Measurements from ENCODE around the gene TLX3. TPM values are rescaled to one million over a fixed set of nuclear protein-coding genes. Genes with fewer than 3 reads are reported as not detected.

The TLX3 gene
- total RNA-seq, 2 donors from 2014 or later = not detected

DNA sequence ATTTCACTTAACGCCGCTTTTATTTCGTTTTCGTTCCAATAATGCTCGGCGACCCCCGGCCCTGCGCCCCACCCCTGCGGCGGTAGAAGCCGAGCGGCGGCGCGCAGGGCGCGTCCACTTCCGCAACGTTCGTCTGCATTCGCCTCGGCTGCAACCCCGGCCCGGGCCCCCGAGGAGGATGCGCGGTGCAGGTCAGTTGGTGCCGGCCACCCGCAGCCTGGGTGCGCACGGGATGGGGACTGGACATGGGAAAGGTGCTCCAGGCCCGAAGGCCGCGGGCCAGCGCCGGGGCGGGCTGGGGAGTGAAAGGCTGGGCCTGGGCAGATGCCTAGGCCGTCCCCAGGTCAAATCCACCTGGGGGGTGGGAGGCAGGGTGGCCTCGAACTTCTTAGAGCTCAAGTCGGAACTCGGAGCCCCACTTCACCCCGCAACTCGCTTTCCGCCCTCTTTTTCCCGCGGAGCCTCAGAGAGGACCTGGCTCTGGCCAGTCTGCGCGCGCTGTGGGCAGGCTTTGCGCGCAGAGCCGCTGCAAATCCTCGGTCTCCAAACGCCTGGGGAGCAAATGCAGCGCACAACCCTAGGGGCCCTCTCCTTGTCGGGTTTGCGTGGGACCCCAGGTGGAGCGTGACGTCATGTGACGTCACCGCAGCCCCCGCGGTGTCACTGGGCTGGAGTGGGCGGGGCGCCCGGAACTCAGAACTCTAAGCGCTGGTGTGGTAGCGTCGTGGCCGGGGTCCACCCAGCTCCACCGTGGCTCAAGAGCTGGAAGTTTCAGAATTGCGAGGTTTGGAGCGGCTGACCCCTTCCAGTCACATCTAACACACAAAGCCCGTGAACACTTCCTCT, 3.3 kb downstream of the TLX3 start:
- Histone ChIP-seq H3K4me3 (ENCODE audit: low read length) (peak overlapping the region; percentile 45), H3K27ac (ENCODE audit: low read depth, low read length) (no peak overlapping the region), H3K4me1 (ENCODE audit: control insufficient read depth, insufficient read depth, low read length) (peaks cover 7% of the 10 kb centered on the region), H3K9ac (ENCODE audit: extremely low read depth, low read length, poor library complexity, severe bottlenecking) (no peak overlapping the region), H3K36me3 (ENCODE audit: control insufficient read depth, insufficient read depth, low read length) (no peaks in the 10 kb centered on the region), H3K27me3 (ENCODE audit: control insufficient read depth, insufficient read depth, low read length, poor library complexity, severe bottlenecking) (peaks cover 100% of the 10 kb centered on the region), H3K9me3 (ENCODE audit: control insufficient read depth, low read length) (no peaks in the 10 kb centered on the region)
- no peaks in the 10 kb centered on the region for H3K36me3 Mint-ChIP-seq (ENCODE audit: low read depth)
- no peak overlapping the region for H3K27ac Mint-ChIP-seq
- no peak for TF ChIP-seq CTCF (conservative IDR thresholded peaks at IDR 0.05)
- H3K4me3 Mint-ChIP-seq = peak overlapping the region; percentile 36
- no peaks in the 10 kb centered on the region for H3K9me3 Mint-ChIP-seq
- WGBS, 2 experiments (ENCODE audit: insufficient coverage in 1 of 2, insufficient read length in 1 of 2) = 3 to 5% methylated on average over 26 to 74 of the region's 74 CpGs
- peak; percentile 68 for DNase-seq
- H3K4me1 Mint-ChIP-seq = peaks cover 5% of the 10 kb centered on the region
- H3K27me3 Mint-ChIP-seq (ENCODE audit: insufficient read depth) = peaks cover 97% of the 10 kb centered on the region

GRCh38 chr5:171313481-171314206, 4.6 kb downstream of the TLX3 start:
- Mint-ChIP-seq H3K4me3 (no peak overlapping the region), H3K36me3 (ENCODE audit: low read depth) (no peaks in the 10 kb centered on the region), H3K27me3 (ENCODE audit: insufficient read depth) (peaks cover 97% of the 10 kb centered on the region), H3K4me1 (peaks cover 5% of the 10 kb centered on the region), H3K27ac (no peak overlapping the region), H3K9me3 (no peaks in the 10 kb centered on the region)
- no peak for TF ChIP-seq CTCF (conservative IDR thresholded peaks at IDR 0.05)
- no peak for DNase-seq
- Histone ChIP-seq H3K4me3 (ENCODE audit: low read length) (no peak overlapping the region), H3K27ac (ENCODE audit: low read depth, low read length) (no peak overlapping the region), H3K4me1 (ENCODE audit: control insufficient read depth, insufficient read depth, low read length) (peaks cover 7% of the 10 kb centered on the region), H3K36me3 (ENCODE audit: control insufficient read depth, insufficient read depth, low read length) (no peaks in the 10 kb centered on the region), H3K9ac (ENCODE audit: extremely low read depth, low read length, poor library complexity, severe bottlenecking) (no peak overlapping the region), H3K9me3 (ENCODE audit: control insufficient read depth, low read length) (no peaks in the 10 kb centered on the region), H3K27me3 (ENCODE audit: control insufficient read depth, insufficient read depth, low read length, poor library complexity, severe bottlenecking) (peaks cover 100% of the 10 kb centered on the region)
- WGBS, 2 experiments (ENCODE audit: insufficient coverage in 1 of 2, insufficient read length in 1 of 2) = 1 to 7% methylated on average over 11 to 37 of the region's 37 CpGs

DNA sequence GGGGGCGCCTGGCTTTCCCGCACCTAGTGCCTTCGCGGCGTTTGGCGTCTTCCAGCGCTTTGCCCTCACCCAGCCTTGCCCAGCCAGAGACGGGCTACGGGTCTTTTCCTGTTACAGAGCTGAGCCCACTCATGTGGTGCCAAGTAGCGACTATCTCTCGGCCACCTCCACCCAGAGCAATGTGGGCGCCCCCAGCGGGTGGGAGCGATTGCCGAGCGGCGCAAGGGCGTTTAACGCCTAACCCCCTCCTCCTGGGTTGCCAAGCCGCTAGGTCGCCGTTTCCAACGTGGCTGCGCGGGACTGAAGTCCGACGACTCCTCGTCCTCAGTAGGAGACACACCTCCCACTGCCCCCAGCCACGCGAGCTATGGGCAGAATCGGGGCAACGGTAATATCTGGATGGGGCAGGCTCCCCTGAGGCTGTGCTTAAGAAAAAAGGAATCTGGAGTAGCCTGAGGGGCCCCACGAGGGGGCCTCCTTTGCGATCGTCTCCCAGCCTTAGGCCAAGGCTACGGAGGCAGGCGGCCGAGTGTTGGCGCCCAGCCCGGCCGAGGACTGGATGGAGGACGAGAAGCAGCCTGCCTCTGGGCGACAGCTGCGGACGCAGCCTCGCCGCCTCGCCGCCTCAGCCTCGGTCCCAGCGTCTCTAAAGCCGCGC, 5.8 kb downstream of the TLX3 start:
- Mint-ChIP-seq H3K36me3 (ENCODE audit: low read depth) (no peaks in the 10 kb centered on the region), H3K9me3 (no peaks in the 10 kb centered on the region), H3K27me3 (ENCODE audit: insufficient read depth) (peaks cover 97% of the 10 kb centered on the region), H3K4me3 (no peak overlapping the region), H3K4me1 (peaks cover 5% of the 10 kb centered on the region), H3K27ac (no peak overlapping the region)
- peaks cover 100% of the 10 kb centered on the region for H3K27me3 ChIP-seq (ENCODE audit: control insufficient read depth, insufficient read depth, low read length, poor library complexity, severe bottlenecking)
- peak; percentile 76 for DNase-seq
- H3K9me3 ChIP-seq (ENCODE audit: control insufficient read depth, low read length) = no peaks in the 10 kb centered on the region
- peaks cover 5% of the 10 kb centered on the region for H3K4me1 ChIP-seq (ENCODE audit: control insufficient read depth, insufficient read depth, low read length)
- H3K36me3 ChIP-seq (ENCODE audit: control insufficient read depth, insufficient read depth, low read length) = no peaks in the 10 kb centered on the region
- WGBS, 2 experiments (ENCODE audit: insufficient coverage in 1 of 2, insufficient read length in 1 of 2) = 4 to 5% methylated on average over 22 to 53 of the region's 53 CpGs
- H3K27ac ChIP-seq (ENCODE audit: low read depth, low read length) = no peak overlapping the region
- no peak overlapping the region for H3K4me3 ChIP-seq (ENCODE audit: low read length)
- no peak for TF ChIP-seq CTCF (conservative IDR thresholded peaks at IDR 0.05)
- no peak overlapping the region for H3K9ac ChIP-seq (ENCODE audit: extremely low read depth, low read length, poor library complexity, severe bottlenecking)

Data from endodermal cell (in vitro differentiated cells).